ENCODE data around the gene ATRIP. TPM values are rescaled to one million over a fixed set of nuclear protein-coding genes. Genes with fewer than 3 reads are reported as not detected.

The ATRIP gene
- total RNA-seq, 2 donors from 2014 or later, result 11.7 to 16.1 TPM

DNA sequence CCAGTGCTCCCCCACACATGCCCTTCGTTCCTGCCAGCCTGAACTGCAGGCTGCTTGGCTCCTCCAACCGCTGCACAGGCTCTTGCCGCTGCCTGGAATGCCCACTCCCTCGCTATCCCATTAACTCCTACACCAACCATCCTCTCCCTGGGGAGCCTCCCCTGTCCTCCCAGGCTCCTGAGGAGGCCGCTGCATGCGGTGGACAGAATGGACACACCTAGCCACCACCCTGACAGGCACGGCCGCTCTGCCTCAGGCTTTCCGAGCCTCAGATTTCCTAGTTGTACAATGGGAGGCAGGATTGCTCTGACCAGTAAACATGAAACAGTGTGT is 18.9 kb upstream of the ATRIP start:
- WGBS, 2 experiments (ENCODE audit: insufficient coverage in 1 of 2, insufficient read length in 1 of 2), result 92 to 96% methylated on average over 4 to 9 of the region's 9 CpGs
- H3K27ac Mint-ChIP-seq, result peak overlapping the region; percentile 88
- Histone ChIP-seq H3K4me1 (ENCODE audit: control insufficient read depth, insufficient read depth, low read length) (peaks cover 14% of the 10 kb centered on the region), H3K9me3 (ENCODE audit: control insufficient read depth, low read length) (no peaks in the 10 kb centered on the region), H3K36me3 (ENCODE audit: control insufficient read depth, insufficient read depth, low read length) (peaks cover 12% of the 10 kb centered on the region), H3K27me3 (ENCODE audit: control insufficient read depth, insufficient read depth, low read length, poor library complexity, severe bottlenecking) (no peaks in the 10 kb centered on the region), H3K9ac (ENCODE audit: extremely low read depth, low read length, poor library complexity, severe bottlenecking) (peak overlapping the region; percentile 85), H3K4me3 (ENCODE audit: low read length) (peak overlapping the region; percentile 84), H3K27ac (ENCODE audit: low read depth, low read length) (no peak overlapping the region)
- H3K27me3 Mint-ChIP-seq (ENCODE audit: insufficient read depth), result no peaks in the 10 kb centered on the region
- H3K4me3 Mint-ChIP-seq, result peak overlapping the region; percentile 90
- H3K36me3 Mint-ChIP-seq (ENCODE audit: low read depth), result peaks cover 20% of the 10 kb centered on the region
- peaks cover 43% of the 10 kb centered on the region for H3K4me1 Mint-ChIP-seq
- TF ChIP-seq, protein P1, sequence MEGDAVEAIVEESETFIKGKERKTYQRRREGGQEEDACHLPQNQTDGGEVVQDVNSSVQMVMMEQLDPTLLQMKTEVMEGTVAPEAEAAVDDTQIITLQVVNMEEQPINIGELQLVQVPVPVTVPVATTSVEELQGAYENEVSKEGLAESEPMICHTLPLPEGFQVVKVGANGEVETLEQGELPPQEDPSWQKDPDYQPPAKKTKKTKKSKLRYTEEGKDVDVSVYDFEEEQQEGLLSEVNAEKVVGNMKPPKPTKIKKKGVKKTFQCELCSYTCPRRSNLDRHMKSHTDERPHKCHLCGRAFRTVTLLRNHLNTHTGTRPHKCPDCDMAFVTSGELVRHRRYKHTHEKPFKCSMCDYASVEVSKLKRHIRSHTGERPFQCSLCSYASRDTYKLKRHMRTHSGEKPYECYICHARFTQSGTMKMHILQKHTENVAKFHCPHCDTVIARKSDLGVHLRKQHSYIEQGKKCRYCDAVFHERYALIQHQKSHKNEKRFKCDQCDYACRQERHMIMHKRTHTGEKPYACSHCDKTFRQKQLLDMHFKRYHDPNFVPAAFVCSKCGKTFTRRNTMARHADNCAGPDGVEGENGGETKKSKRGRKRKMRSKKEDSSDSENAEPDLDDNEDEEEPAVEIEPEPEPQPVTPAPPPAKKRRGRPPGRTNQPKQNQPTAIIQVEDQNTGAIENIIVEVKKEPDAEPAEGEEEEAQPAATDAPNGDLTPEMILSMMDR (conservative IDR thresholded peaks at IDR 0.05), result no peak
- no peaks in the 10 kb centered on the region for H3K9me3 Mint-ChIP-seq
- DNase-seq, result no peak

DNA sequence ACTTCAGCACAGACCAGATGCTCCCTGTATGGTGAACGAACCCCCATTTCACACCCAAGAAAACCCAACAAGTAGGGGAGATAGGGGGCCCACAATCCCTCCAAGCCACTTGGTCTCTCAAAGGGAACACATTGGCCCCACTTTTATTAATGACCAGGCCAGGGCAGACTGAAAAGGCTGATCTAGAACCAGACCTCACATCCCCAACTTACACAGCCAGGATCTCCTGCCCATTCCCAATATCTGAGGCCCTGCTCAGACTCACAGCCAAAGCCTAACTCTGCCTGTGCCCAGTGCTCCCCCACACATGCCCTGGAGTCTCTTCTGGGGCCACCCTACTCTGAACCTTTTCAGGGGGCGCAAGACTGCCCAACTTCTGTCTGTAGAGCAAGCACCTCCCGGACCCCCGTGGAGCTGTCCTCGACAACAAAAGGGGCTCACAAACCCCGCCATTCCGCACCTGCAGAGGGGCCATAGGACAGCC is 18.4 kb upstream of the ATRIP start:
- peaks cover 43% of the 10 kb centered on the region for H3K4me1 Mint-ChIP-seq
- DNase-seq, result no peak
- H3K27ac Mint-ChIP-seq, result peak overlapping the region; percentile 88
- peak overlapping the region; percentile 84 for H3K4me3 ChIP-seq (ENCODE audit: low read length)
- peak overlapping the region; percentile 85 for H3K9ac ChIP-seq (ENCODE audit: extremely low read depth, low read length, poor library complexity, severe bottlenecking)
- 22 to 34% methylated on average over 6 to 7 of the region's 7 CpGs for WGBS, 2 experiments (ENCODE audit: insufficient coverage in 1 of 2, insufficient read length in 1 of 2)
- H3K36me3 Mint-ChIP-seq (ENCODE audit: low read depth), result peaks cover 22% of the 10 kb centered on the region
- H3K36me3 ChIP-seq (ENCODE audit: control insufficient read depth, insufficient read depth, low read length), result peaks cover 17% of the 10 kb centered on the region
- TF ChIP-seq, protein P1 (conservative IDR thresholded peaks at IDR 0.05), result no peak
- peak overlapping the region; percentile 90 for H3K4me3 Mint-ChIP-seq
- H3K27me3 Mint-ChIP-seq (ENCODE audit: insufficient read depth), result no peaks in the 10 kb centered on the region
- H3K9me3 Mint-ChIP-seq, result no peaks in the 10 kb centered on the region
- H3K9me3 ChIP-seq (ENCODE audit: control insufficient read depth, low read length), result no peaks in the 10 kb centered on the region
- H3K4me1 ChIP-seq (ENCODE audit: control insufficient read depth, insufficient read depth, low read length), result peaks cover 14% of the 10 kb centered on the region
- H3K27me3 ChIP-seq (ENCODE audit: control insufficient read depth, insufficient read depth, low read length, poor library complexity, severe bottlenecking), result no peaks in the 10 kb centered on the region
- peak overlapping the region; percentile 99 for H3K27ac ChIP-seq (ENCODE audit: low read depth, low read length)

DNA sequence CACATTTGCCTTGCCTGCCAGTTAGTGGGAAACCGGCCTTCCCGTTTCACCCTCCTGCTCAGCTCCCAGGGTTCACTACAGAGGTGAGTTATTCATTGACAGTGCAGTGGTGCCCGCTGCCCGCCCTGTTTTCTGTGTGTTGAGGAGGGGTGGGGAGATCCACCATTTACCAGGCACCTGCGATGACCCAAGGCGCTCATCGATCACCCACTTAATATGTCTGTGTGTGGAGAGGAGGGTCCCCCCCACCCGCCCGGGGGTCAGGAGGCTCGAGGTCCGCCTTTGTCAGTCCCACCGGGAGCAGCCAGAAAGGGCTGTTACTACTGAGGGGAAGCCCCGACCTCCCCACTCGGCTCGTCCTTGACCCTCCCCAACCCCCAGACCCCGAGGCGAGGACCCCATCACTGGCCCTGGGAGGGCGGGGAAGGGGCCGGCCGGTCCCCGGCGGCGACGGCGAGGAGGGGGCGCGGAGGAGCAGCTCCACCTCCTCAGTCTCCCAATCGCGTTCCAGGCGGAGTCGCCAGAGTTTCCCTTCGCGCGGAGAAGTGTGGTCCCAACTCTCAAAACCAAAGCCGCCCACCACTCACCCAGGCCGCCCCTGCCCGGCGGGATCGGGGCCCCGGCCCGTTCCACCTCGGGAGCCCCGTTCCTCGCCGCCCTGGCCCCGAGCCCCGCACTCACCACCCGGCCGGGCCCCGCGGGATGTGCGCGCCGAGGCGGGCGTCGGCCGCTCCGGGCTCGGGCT is 17.8 kb upstream of the ATRIP start:
- H3K4me3 ChIP-seq (ENCODE audit: low read length), result peak overlapping the region; percentile 84
- peaks cover 26% of the 10 kb centered on the region for H3K36me3 Mint-ChIP-seq (ENCODE audit: low read depth)
- H3K27ac Mint-ChIP-seq, result peak overlapping the region; percentile 88
- H3K36me3 ChIP-seq (ENCODE audit: control insufficient read depth, insufficient read depth, low read length), result peaks cover 24% of the 10 kb centered on the region
- no peaks in the 10 kb centered on the region for H3K9me3 ChIP-seq (ENCODE audit: control insufficient read depth, low read length)
- H3K4me1 ChIP-seq (ENCODE audit: control insufficient read depth, insufficient read depth, low read length), result peaks cover 14% of the 10 kb centered on the region
- peak overlapping the region; percentile 85 for H3K9ac ChIP-seq (ENCODE audit: extremely low read depth, low read length, poor library complexity, severe bottlenecking)
- peak overlapping the region; percentile 99 for H3K27ac ChIP-seq (ENCODE audit: low read depth, low read length)
- H3K4me1 Mint-ChIP-seq, result peaks cover 43% of the 10 kb centered on the region
- peak overlapping the region; percentile 90 for H3K4me3 Mint-ChIP-seq
- peak; percentile 80 for DNase-seq
- TF ChIP-seq, protein P1 (conservative IDR thresholded peaks at IDR 0.05), result no peak
- H3K9me3 Mint-ChIP-seq, result no peaks in the 10 kb centered on the region
- no peaks in the 10 kb centered on the region for H3K27me3 ChIP-seq (ENCODE audit: control insufficient read depth, insufficient read depth, low read length, poor library complexity, severe bottlenecking)
- H3K27me3 Mint-ChIP-seq (ENCODE audit: insufficient read depth), result no peaks in the 10 kb centered on the region
- WGBS, 2 experiments (ENCODE audit: insufficient coverage in 1 of 2, insufficient read length in 1 of 2), result 0 to 1% methylated on average over 26 to 60 of the region's 60 CpGs
